Body of pancreas (tissue), 4 donors: ENCODE data around the gene GRIP2. TPM values are rescaled to one million over a fixed set of nuclear protein-coding genes. Genes with fewer than 3 reads are reported as not detected.

ENCODE experiments used
- ATAC-seq: fragments of 150-250 bp; one replicate; pipeline ENCODE4 v1.9.1; 2016
- DNase-seq, 4 donors: peaks; one replicate each; pipeline ENCODE4 v3.0.0-alpha.2; 2019
- H3K27ac ChIP-seq, 4 donors: fragments of 200-600 bp; sonication (generic); 1 replicate in 3 of 4; 2 replicates in 1 of 4; pipeline versions ENCODE4 v1.5.1 to v1.6.1; 2016 to 2019; ENCODE audit warnings: mild to moderate bottlenecking in 1 of 4, mixed read lengths in 1 of 4, moderate library complexity in 1 of 4
- H3K27me3 ChIP-seq, 2 donors: fragments of 200-600 bp; sonication (generic); one replicate each; pipeline ENCODE4 v1.6.0; 2016; ENCODE audit warnings: mild to moderate bottlenecking in 1 of 2
- H3K36me3 ChIP-seq, 2 donors: fragments of 200-600 bp; sonication (generic); replicated peaks in 1 of 2; 2 replicates each; pipeline ENCODE4 v1.5.1; 2016; ENCODE audit warnings: low read depth in 2 of 2; ENCODE audit not compliant: insufficient read depth in 1 of 2
- H3K4me1 ChIP-seq: fragments of 200-600 bp; sonication (generic); one replicate; pipeline ENCODE4 v1.6.0; 2016
- H3K4me3 ChIP-seq, 2 donors: fragments of 200-600 bp; sonication (generic); 1 replicate in 1 of 2; 2 replicates in 1 of 2; pipeline ENCODE4 v1.5.1; 2016 to 2019
- H3K9me3 ChIP-seq, 3 donors: fragments of 200-600 bp; sonication (generic); 1 replicate in 2 of 3; 2 replicates in 1 of 3; pipeline ENCODE4 v1.5.1; 2016
- CTCF ChIP-seq, 7 experiments: fragments of 450-650 bp in 4 of 7; fragments of 200-600 bp in 3 of 7; sonication (generic) in 3 of 7; IDR thresholded peaks; one replicate each; pipeline ENCODE4 v1.5.1; 2016 to 2019; ENCODE audit warnings: antibody characterized with exemption in 7 of 7
- POLR2A ChIP-seq, 3 donors: fragments of 450-650 bp; IDR thresholded peaks; one replicate each; pipeline ENCODE4 v1.6.1; 2016; ENCODE audit warnings: antibody characterized with exemption in 3 of 3, mild to moderate bottlenecking in 2 of 3
- WGBS, 2 donors: methylation state at CpG; one replicate each; pipeline ENCODE4 v1.1.5; 2017; 5-methylcytosine and 5-hydroxymethylcytosine counted together
- intact Hi-C: fragments of 100-400 bp; cut with DNase I; formaldehyde crosslinking; loops from one replicate; pipeline ENCODE4 v1.15.1; 2023
- total RNA-seq, 2 donors: library from RNA; depleted of rRNA; stranded (reverse); fragments of >200 nt; gene quantifications; one replicate each; pipeline ENCODE4 v1.1.0, GENCODE V29; 2016

The GRIP2 gene
- total RNA-seq, 2 donors from 2014 or later: 0.26 to 0.99 TPM

- DNase-seq: no peak
- Histone ChIP-seq H3K9me3 (no peaks in the 10 kb centered on the region), H3K4me1 (no peaks in the 10 kb centered on the region), H3K4me3 (no peak overlapping the region), H3K27me3 (no peaks in the 10 kb centered on the region), H3K36me3 (no peaks in the 10 kb centered on the region), H3K27ac (no peak overlapping the region)
- intact Hi-C loops: no loop called here
- no peak for ATAC-seq
- TF ChIP-seq POLR2A (IDR thresholded peaks at IDR 0.05): no peak
- no peak for TF ChIP-seq CTCF (IDR thresholded peaks at IDR 0.05)
- WGBS, 2 donors: 86 to 91% methylated on average over 8 of the region's 8 CpGs
These were observed 19.2 kb downstream of the GRIP2 start for GRCh38 chr3:14520967-14521366.

- intact Hi-C loops: no loop called here
- TF ChIP-seq CTCF (IDR thresholded peaks at IDR 0.05) (no peak), POLR2A (IDR thresholded peaks at IDR 0.05) (no peak)
- H3K27me3 ChIP-seq: no peaks in the 10 kb centered on the region
- 75 to 90% methylated on average over 8 to 15 of the region's 15 CpGs for WGBS, 2 donors
- H3K36me3 ChIP-seq: no peaks in the 10 kb centered on the region
- no peak overlapping the region for H3K27ac ChIP-seq
- H3K4me1 ChIP-seq: no peaks in the 10 kb centered on the region
- no peak for ATAC-seq
- no peak overlapping the region for H3K4me3 ChIP-seq
- DNase-seq: no peak
- H3K9me3 ChIP-seq: no peaks in the 10 kb centered on the region
These were observed 20.0 kb downstream of the GRIP2 start for GRCh38 chr3:14520149-14520548.

GRCh38 chr3:14519406-14519805, 20.7 kb downstream of the GRIP2 start:
- no peak for DNase-seq

GRCh38 chr3:14518893-14519292, 21.2 kb downstream of the GRIP2 start:
- intact Hi-C loops: loop anchor here (10.0 kb wide), 1 partner anchor 396 kb away; no protein-coding TSS in a partner anchor
- ATAC-seq: no peak
- 90 to 92% methylated on average over 11 of the region's 11 CpGs for WGBS, 2 donors
- H3K27me3 ChIP-seq: no peaks in the 10 kb centered on the region
- H3K27ac ChIP-seq: no peak overlapping the region
- H3K9me3 ChIP-seq: no peaks in the 10 kb centered on the region
- no peak for DNase-seq
- no peak overlapping the region for H3K4me3 ChIP-seq
- no peaks in the 10 kb centered on the region for H3K4me1 ChIP-seq
- no peaks in the 10 kb centered on the region for H3K36me3 ChIP-seq
- TF ChIP-seq CTCF (IDR thresholded peaks at IDR 0.05): no peak
- no peak for TF ChIP-seq POLR2A (IDR thresholded peaks at IDR 0.05)

More at GRCh38 chr3:14519406-14519805, 20.7 kb downstream of the GRIP2 start:
- Histone ChIP-seq H3K4me1 (no peaks in the 10 kb centered on the region), H3K9me3 (no peaks in the 10 kb centered on the region), H3K4me3 (no peak overlapping the region), H3K36me3 (no peaks in the 10 kb centered on the region), H3K27ac (no peak overlapping the region), H3K27me3 (no peaks in the 10 kb centered on the region)
- no peak for ATAC-seq
- 62 to 67% methylated on average over 1 of the region's 1 CpG for WGBS, 2 donors
- TF ChIP-seq POLR2A (IDR thresholded peaks at IDR 0.05) (no peak), CTCF (IDR thresholded peaks at IDR 0.05) (no peak)
- intact Hi-C loops: loop anchor here (10.0 kb wide), 1 partner anchor 395 kb away; no protein-coding TSS in a partner anchor

- no peak for ATAC-seq
- DNase-seq: no peak
- 66 to 72% methylated on average over 7 of the region's 7 CpGs for WGBS, 2 donors
- Histone ChIP-seq H3K36me3 (no peaks in the 10 kb centered on the region), H3K9me3 (no peaks in the 10 kb centered on the region), H3K27ac (no peak overlapping the region), H3K4me1 (no peaks in the 10 kb centered on the region), H3K4me3 (no peak overlapping the region), H3K27me3 (no peaks in the 10 kb centered on the region)
- TF ChIP-seq POLR2A (IDR thresholded peaks at IDR 0.05) (no peak), CTCF (IDR thresholded peaks at IDR 0.05) (no peak)
- intact Hi-C loops: loop anchor here (10.0 kb wide), 1 partner anchor 396 kb away; no protein-coding TSS in a partner anchor
These were observed 21.7 kb downstream of the GRIP2 start for GRCh38 chr3:14518432-14518802.
